Breast epithelium (tissue), 4 donors: Measurements from ENCODE around the gene DLG1. TPM values are rescaled to one million over a fixed set of nuclear protein-coding genes. Genes with fewer than 3 reads are reported as not detected.

Source experiments
- DNase-seq, 2 donors: peaks; one replicate each; pipeline ENCODE4 v3.0.0-alpha.2; 2019; ENCODE audit warnings: low spot score in 2 of 2
- H3K27ac ChIP-seq, 2 donors: fragments of 200-600 bp; sonication (generic) in 1 of 2; one replicate each; pipeline ENCODE4 v1.5.1; 2016 to 2019; ENCODE audit warnings: mild to moderate bottlenecking in 1 of 2
- H3K27me3 ChIP-seq, 2 donors: fragments of 200-600 bp; sonication (generic) in 1 of 2; one replicate each; pipeline versions ENCODE4 v1.5.1 to v1.6.0; 2017 to 2019; ENCODE audit warnings: control low read depth in 1 of 2, mild to moderate bottlenecking in 1 of 2
- H3K36me3 ChIP-seq: fragments of 200-600 bp; one replicate; pipeline ENCODE4 v1.5.1; 2019
- H3K4me1 ChIP-seq, 2 donors: fragments of 200-600 bp; sonication (generic); one replicate each; pipeline ENCODE4 v1.5.1; 2016 to 2019; ENCODE audit warnings: control low read depth in 1 of 2
- H3K4me3 ChIP-seq, 3 donors: fragments of 200-600 bp; sonication (generic); 1 replicate in 2 of 3; 2 replicates in 1 of 3; pipeline ENCODE4 v1.5.1; 2016 to 2019; ENCODE audit warnings: mild to moderate bottlenecking in 3 of 3, moderate library complexity in 2 of 3
- H3K9me3 ChIP-seq, 2 donors: fragments of 200-600 bp; sonication (generic) in 1 of 2; one replicate each; pipeline ENCODE4 v1.5.1; 2016 to 2019; ENCODE audit warnings: control low read depth in 1 of 2
- POLR2A ChIP-seq: fragments of 450-650 bp; IDR thresholded peaks from one replicate; pipeline ENCODE4 v1.6.1; 2016; ENCODE audit warnings: antibody characterized with exemption, mild to moderate bottlenecking, moderate library complexity
- POLR2AphosphoS5 ChIP-seq, 3 donors: sonication (generic); formaldehyde crosslinking; IDR thresholded peaks; one replicate each; pipeline ENCODE4 v1.6.1; 2017; ENCODE audit warnings: antibody characterized with exemption in 3 of 3
- intact Hi-C: fragments of 100-400 bp; cut with DNase I; formaldehyde crosslinking; loops from one replicate; pipeline ENCODE4 v1.15.1; 2023; ENCODE audit warnings: low total_unique reads
- total RNA-seq, 3 donors: library from RNA; depleted of rRNA; stranded (reverse); fragments of >200 nt; gene quantifications; one replicate each; pipeline ENCODE4 v1.1.0, GENCODE V29; 2016
- TF ChIP-seq, protein P1 (sequence below), 3 donors: fragments of 450-650 bp; IDR thresholded peaks; one replicate each; pipeline ENCODE4 v1.5.1; 2016 to 2017; ENCODE audit warnings: antibody characterized with exemption in 3 of 3, mild to moderate bottlenecking in 3 of 3, moderate library complexity in 3 of 3

DLG1 gene
- total RNA-seq, 3 donors from 2014 or later = 76.0 to 100 (median 76.7) TPM

DNA sequence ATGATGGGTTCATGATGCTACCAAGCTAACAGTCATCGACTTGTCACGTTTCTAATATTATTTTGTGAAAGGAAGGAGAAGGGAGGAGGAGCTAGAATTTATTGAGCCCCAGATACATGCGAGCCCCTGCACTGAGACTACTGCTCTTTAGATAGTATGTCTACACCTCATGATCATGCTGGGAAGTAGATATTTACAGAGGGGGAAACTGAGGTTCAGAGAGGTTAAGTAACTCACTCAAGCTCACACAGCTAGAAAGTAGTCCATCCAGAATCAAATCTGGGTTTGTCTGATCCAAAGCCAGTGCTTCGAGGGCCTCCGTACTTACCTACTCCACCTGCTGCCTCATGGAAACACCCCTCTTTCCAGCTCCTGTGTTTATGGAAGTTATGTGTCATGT is 38.8 kb upstream of the DLG1 start:
- no peak overlapping the region for H3K4me3 ChIP-seq
- intact Hi-C loops = no loop called here

DNA sequence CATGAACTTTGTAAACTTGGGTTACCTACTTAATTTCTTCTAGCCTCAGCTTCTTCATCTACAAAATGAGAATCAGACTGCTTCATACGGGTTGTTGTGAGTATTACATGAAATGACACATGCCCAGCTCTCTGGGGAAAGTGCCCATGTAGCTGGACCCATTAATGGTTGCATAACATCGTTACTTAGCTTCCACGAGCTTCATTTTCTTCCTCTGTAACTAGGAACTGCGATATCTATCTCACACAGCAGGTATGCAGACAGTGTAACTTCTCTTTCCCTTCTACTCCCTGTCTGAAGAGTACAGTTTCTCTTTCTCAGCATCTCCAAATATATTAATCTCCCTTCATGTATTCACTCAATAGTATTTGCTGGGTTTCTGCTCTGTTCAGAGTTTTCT is 37.9 kb upstream of the DLG1 start:
- no peak overlapping the region for H3K27ac ChIP-seq
- no peaks in the 10 kb centered on the region for H3K4me1 ChIP-seq
- no peaks in the 10 kb centered on the region for H3K9me3 ChIP-seq
- H3K4me3 ChIP-seq = no peak overlapping the region
- no peaks in the 10 kb centered on the region for H3K27me3 ChIP-seq
- no peak for DNase-seq
- TF ChIP-seq POLR2AphosphoS5 (IDR thresholded peaks at IDR 0.05) = no peak
- TF ChIP-seq, protein P1, sequence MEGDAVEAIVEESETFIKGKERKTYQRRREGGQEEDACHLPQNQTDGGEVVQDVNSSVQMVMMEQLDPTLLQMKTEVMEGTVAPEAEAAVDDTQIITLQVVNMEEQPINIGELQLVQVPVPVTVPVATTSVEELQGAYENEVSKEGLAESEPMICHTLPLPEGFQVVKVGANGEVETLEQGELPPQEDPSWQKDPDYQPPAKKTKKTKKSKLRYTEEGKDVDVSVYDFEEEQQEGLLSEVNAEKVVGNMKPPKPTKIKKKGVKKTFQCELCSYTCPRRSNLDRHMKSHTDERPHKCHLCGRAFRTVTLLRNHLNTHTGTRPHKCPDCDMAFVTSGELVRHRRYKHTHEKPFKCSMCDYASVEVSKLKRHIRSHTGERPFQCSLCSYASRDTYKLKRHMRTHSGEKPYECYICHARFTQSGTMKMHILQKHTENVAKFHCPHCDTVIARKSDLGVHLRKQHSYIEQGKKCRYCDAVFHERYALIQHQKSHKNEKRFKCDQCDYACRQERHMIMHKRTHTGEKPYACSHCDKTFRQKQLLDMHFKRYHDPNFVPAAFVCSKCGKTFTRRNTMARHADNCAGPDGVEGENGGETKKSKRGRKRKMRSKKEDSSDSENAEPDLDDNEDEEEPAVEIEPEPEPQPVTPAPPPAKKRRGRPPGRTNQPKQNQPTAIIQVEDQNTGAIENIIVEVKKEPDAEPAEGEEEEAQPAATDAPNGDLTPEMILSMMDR (IDR thresholded peaks at IDR 0.05) = no peak
- no peak for TF ChIP-seq POLR2A
- H3K36me3 ChIP-seq = no peaks in the 10 kb centered on the region
- intact Hi-C loops = no loop called here

More for the DNA sequence above, 38.8 kb upstream of the DLG1 start:
- TF ChIP-seq POLR2A (no peak), POLR2AphosphoS5 (IDR thresholded peaks at IDR 0.05) (no peak)
- TF ChIP-seq, protein P1 (IDR thresholded peaks at IDR 0.05) = no peak
- Histone ChIP-seq H3K27ac (no peak overlapping the region), H3K36me3 (no peaks in the 10 kb centered on the region), H3K4me1 (no peaks in the 10 kb centered on the region), H3K9me3 (no peaks in the 10 kb centered on the region), H3K27me3 (no peaks in the 10 kb centered on the region)
- DNase-seq = no peak

DNA sequence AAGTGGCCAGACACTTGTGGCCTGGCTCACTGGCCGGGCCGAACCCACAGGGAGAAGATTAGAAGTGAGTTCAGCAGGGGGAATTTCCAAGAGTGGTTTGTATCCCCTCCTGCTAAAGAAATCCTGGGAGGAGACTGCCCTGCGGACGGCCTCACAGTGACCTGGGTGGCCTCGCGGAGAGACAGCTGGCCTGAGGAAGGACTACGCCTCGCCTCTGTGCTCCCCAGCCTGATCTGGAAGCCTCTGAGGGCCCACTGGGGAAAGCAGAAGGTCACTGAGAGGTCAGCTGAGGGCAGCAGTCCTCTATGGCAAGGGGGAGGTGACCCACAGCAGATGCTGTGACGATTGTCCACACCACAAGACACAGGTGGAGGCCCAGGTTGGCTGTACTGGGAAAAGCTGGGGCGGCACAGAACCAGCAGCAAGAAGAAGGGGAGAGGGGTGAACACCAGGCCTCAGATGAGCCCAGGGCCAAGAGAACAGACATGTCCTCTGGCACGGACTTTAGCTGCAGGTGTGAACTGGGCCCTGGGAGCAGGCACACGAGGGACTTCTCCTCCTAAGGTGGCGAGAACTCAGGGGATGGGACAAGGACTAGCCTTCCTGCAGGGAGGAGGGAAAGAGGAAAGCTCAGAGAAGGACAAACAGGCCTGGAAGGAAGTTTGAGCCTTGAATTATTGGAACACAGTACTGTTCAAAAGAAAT is 37.2 kb upstream of the DLG1 start:
- intact Hi-C loops = no loop called here
- Histone ChIP-seq H3K4me3 (no peak overlapping the region), H3K27ac (no peak overlapping the region), H3K27me3 (no peaks in the 10 kb centered on the region), H3K9me3 (no peaks in the 10 kb centered on the region), H3K4me1 (no peaks in the 10 kb centered on the region), H3K36me3 (no peaks in the 10 kb centered on the region)
- no peak for DNase-seq
- no peak for TF ChIP-seq POLR2A
- TF ChIP-seq, protein P1 (IDR thresholded peaks at IDR 0.05) = no peak
- TF ChIP-seq POLR2AphosphoS5 (IDR thresholded peaks at IDR 0.05) = no peak

DNA sequence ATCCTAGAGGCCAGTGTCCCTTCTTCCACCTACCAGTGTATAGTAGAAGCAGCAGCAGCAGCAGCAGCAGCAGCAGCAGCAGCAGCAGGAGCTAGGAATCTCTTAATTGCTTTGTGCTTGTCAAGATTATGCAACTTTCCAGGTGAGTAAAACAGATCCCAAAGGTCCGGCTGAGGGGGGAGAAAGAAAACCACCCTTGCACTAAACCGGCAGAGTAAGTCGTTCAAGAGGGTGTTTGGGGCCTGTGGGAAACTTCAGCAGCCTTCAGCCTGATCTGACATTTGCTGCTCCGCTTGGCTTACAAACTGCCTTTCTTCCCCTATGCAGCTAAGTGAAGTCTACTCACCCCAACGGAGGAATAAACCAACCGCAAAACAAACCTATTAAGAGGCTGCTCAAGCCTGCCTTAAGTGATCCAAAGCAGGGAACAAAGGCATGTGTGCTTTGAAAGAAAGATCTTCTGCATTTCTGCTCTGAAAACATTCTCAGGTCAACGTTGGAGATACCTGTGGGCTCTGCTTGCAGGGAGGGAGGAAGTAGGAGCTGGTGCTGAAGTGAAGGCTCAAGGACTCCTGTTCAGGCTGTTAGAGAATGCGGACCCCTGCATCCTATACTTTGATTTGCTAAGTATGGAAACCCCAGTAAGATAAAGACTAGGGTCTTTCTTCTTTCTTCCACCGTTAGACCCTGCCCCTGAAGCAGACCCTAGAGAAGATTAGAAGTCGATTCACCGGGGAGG is 35.7 kb upstream of the DLG1 start:
- TF ChIP-seq POLR2AphosphoS5 (IDR thresholded peaks at IDR 0.05) (no peak), POLR2A (no peak)
- TF ChIP-seq, protein P1 (IDR thresholded peaks at IDR 0.05) = no peak
- Histone ChIP-seq H3K9me3 (no peaks in the 10 kb centered on the region), H3K4me3 (no peak overlapping the region), H3K36me3 (no peaks in the 10 kb centered on the region), H3K27ac (no peak overlapping the region), H3K4me1 (no peaks in the 10 kb centered on the region), H3K27me3 (no peaks in the 10 kb centered on the region)
- intact Hi-C loops = no loop called here
- DNase-seq = no peak

DNA sequence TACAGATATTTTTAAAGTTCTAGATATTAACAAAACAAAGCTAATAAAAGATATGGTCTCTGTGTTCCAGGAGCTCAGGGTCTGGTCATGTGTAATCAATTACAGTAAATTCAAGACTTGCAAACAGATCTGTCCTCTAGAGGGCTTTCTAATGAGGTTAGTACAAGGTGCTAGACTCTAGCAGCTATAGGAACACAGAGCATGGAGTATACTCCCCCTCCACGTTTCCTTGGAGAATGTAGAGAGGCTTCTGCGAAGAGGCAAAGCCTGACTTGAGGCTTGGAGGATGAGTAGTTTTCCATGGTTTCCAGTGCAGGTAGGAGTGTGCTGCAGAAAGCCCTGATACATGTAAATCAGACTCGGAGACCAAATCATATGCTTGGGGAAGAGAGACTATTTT is 32.7 kb upstream of the DLG1 start:
- H3K36me3 ChIP-seq = no peaks in the 10 kb centered on the region

More for the DNA sequence above, 32.7 kb upstream of the DLG1 start:
- Histone ChIP-seq H3K27ac (no peak overlapping the region), H3K4me3 (no peak overlapping the region), H3K27me3 (no peaks in the 10 kb centered on the region), H3K4me1 (no peaks in the 10 kb centered on the region), H3K9me3 (no peaks in the 10 kb centered on the region)
- TF ChIP-seq, protein P1 (IDR thresholded peaks at IDR 0.05) = no peak
- TF ChIP-seq POLR2AphosphoS5 (IDR thresholded peaks at IDR 0.05) (no peak), POLR2A (no peak)
- intact Hi-C loops = no loop called here
- DNase-seq = no peak
